Measurements from ENCODE around the gene GTPBP10. TPM values are rescaled to one million over a fixed set of nuclear protein-coding genes. Genes with fewer than 3 reads are reported as not detected.

GTPBP10 gene
- total RNA-seq, 1 experiment from 2014 or later: 23.3 TPM

- no peak overlapping the region for H3K27ac Mint-ChIP-seq
- no peak overlapping the region for H3K4me2 ChIP-seq (ENCODE audit: insufficient read depth, insufficient read length, low read length)
- no peak overlapping the region for H2BK20ac ChIP-seq (ENCODE audit: low read depth, low read length, poor library complexity, severe bottlenecking)
- H2BK5ac ChIP-seq (ENCODE audit: insufficient read length, low read length): no peak overlapping the region
- no peaks in the 10 kb centered on the region for H3K79me2 ChIP-seq (ENCODE audit: insufficient read depth, low read length)
- no peak overlapping the region for H3T11ph ChIP-seq (ENCODE audit: low read length)
- no peak overlapping the region for H2AFZ ChIP-seq (ENCODE audit: low read length)
- no peaks in the 10 kb centered on the region for H3K4me1 ChIP-seq (ENCODE audit: insufficient read depth, low read length)
- H3K18ac ChIP-seq (ENCODE audit: insufficient read length, low read depth, low read length): no peak overlapping the region
- no peak for TF ChIP-seq CTCF (conservative IDR thresholded peaks at IDR 0.05)
- no peak overlapping the region for H3K27ac ChIP-seq (ENCODE audit: insufficient read length, low read depth, low read length)
- no peaks in the 10 kb centered on the region for H4K20me1 ChIP-seq (ENCODE audit: control insufficient read depth, insufficient read depth, insufficient read length)
- H3K9me3 Mint-ChIP-seq: no peaks in the 10 kb centered on the region
- H3K23me2 ChIP-seq (ENCODE audit: insufficient read length, low read depth, low read length, poor library complexity, severe bottlenecking): peaks cover 6% of the 10 kb centered on the region
- H3K36me3 Mint-ChIP-seq (ENCODE audit: insufficient read depth in 1 of 3, low read depth in 3 of 3): peaks cover 9 to 42% (median 33%) of the 10 kb centered on the region in 3 experiments; a peak in 6 of 7 replicates
- 100% methylated on average over 1 of the region's 4 CpGs for WGBS (ENCODE audit: extremely low coverage, insufficient read length, low lambda C conversion rate)
- no peak overlapping the region for H2BK12ac ChIP-seq (ENCODE audit: insufficient read length, low read depth, low read length)
- H3K23ac ChIP-seq (ENCODE audit: insufficient read length, low read depth, low read length): no peak overlapping the region
- peaks cover 21% of the 10 kb centered on the region for H3K27me3 Mint-ChIP-seq (ENCODE audit: low read depth)
- no peak overlapping the region for H3K56ac ChIP-seq (ENCODE audit: insufficient read length, low read depth, low read length)
- H3K4me1 Mint-ChIP-seq: peaks cover 5 to 11% of the 10 kb centered on the region in 2 experiments
- H4K91ac ChIP-seq (ENCODE audit: insufficient read length, low read depth, low read length): no peak overlapping the region
- H3K4ac ChIP-seq (ENCODE audit: low read depth, low read length): no peak overlapping the region
- H3K27me3 ChIP-seq (ENCODE audit: insufficient read depth, low read length): no peaks in the 10 kb centered on the region
- no peak overlapping the region for H3K14ac ChIP-seq (ENCODE audit: insufficient read depth, low read length)
- H2BK15ac ChIP-seq (ENCODE audit: low read depth, low read length): no peak overlapping the region
- H3K4me3 Mint-ChIP-seq: peak overlapping the region; percentile 91 to 97
- H3K9ac ChIP-seq (ENCODE audit: extremely low read depth, insufficient read length, low read length): no peak overlapping the region
- no peak overlapping the region for H2AK5ac ChIP-seq (ENCODE audit: insufficient read length, low read length)
- H4K8ac ChIP-seq (replicated peaks; ENCODE audit: insufficient read length, low read depth, low read length): no peak overlapping the region
- no peaks in the 10 kb centered on the region for H3K9me3 ChIP-seq (ENCODE audit: control insufficient read depth, low read depth, low read length)
- DNase-seq: no peak
- no peak overlapping the region for H2BK120ac ChIP-seq (ENCODE audit: low read depth, low read length, poor library complexity, severe bottlenecking)
- peaks cover 7% of the 10 kb centered on the region for H3K79me1 ChIP-seq (ENCODE audit: insufficient read depth, low read depth, low read length, poor library complexity, severe bottlenecking)
- H4K5ac ChIP-seq (ENCODE audit: insufficient read length, low read depth, low read length): no peak overlapping the region
Observed at GRCh38 chr7:90404777-90405176, 58.3 kb downstream of the GTPBP10 start.
